HCT116 (cell line): ENCODE data around the gene TNFAIP2. TPM values are rescaled to one million over a fixed set of nuclear protein-coding genes. Genes with fewer than 3 reads are reported as not detected.

Experiments used
- ATAC-seq: fragments of 200-7000 bp; cut with Tn5 transposase; 2 replicates; pipeline ENCODE4 v1.9.1; 2020; ENCODE audit warnings: mild to moderate bottlenecking, moderate library complexity
- BruUV-seq: library from RNA; stranded (reverse); fragments of 400-500 nt; replicated peaks from 2 replicates; lab custom pipeline; 2021; lab: Mats Ljungman, UMichigan
- CTCF ChIA-PET: fragments of 300-600 bp; sonication (Branson Sonifier 250); formaldehyde crosslinking; loops from one replicate; lab custom pipeline; 2021; ENCODE audit warnings: antibody characterized with exemption; lab: Charles Lee
- POLR2A ChIA-PET: fragments of 300-600, 350-600 bp; sonication (Branson Sonifier 250); formaldehyde crosslinking; loops from one replicate; lab custom pipeline; 2021; ENCODE audit warnings: antibody characterized with exemption; lab: Charles Lee
- RAD21 ChIA-PET, 2 experiments: fragments of 300-600 bp; sonication (Branson Sonifier 250); formaldehyde crosslinking; loops; one replicate each; lab custom pipeline; 2023; ENCODE audit warnings: low total read pairs in 2 of 2; ENCODE audit not compliant: uncharacterized antibody in 2 of 2, unreplicated experiment in 2 of 2, low non-redundant PET in 1 of 2; lab: Charles Lee
- DNase-seq: peaks from one replicate; pipeline ENCODE4 v3.0.0-alpha.2; 2010; ENCODE audit warnings: low read depth, low spot score
- H2AFZ ChIP-seq: fragments of 200-600 bp; shearing (Covaris generic), sonication (generic); 2 replicates; pipeline ENCODE4 v1.6.1; 2017; ENCODE audit warnings: low read depth, mixed run types, mixed read lengths, antibody characterized with exemption, low read length; ENCODE audit not compliant: poor library complexity, severe bottlenecking
- H3K27ac ChIP-seq: 2 replicates; pipeline ENCODE4 v1.5.1; 2012; ENCODE audit warnings: low read depth, low read length
- H3K27me3 ChIP-seq: fragments of 200-600 bp; sonication (generic); 2 replicates; pipeline ENCODE4 v1.6.1; 2016; ENCODE audit warnings: mixed run types, low read length, mixed read lengths; ENCODE audit not compliant: insufficient read depth
- H3K36me3 ChIP-seq, 2 experiments: fragments of 200-500 bp in 1 of 2; fragments of 200-600 bp in 1 of 2; sonication (Bioruptor generic) in 1 of 2; sonication (generic) in 1 of 2; 2 replicates each; pipeline versions ENCODE4 v1.5.1 to v1.6.1; 2014 to 2016; ENCODE audit warnings: low read length in 2 of 2, inconsistent platforms in 1 of 2, mixed read lengths in 1 of 2, mixed run types in 1 of 2; ENCODE audit not compliant: insufficient read depth in 2 of 2, control insufficient read depth in 1 of 2
- H3K4me1 ChIP-seq, 2 experiments: fragments of 200-600 bp in 1 of 2; sonication (generic) in 1 of 2; 2 replicates each; pipeline versions ENCODE4 v1.5.1 to v1.6.1; 2012 to 2017; ENCODE audit warnings: low read length in 2 of 2, inconsistent platforms in 1 of 2, mild to moderate bottlenecking in 1 of 2, mixed read lengths in 1 of 2, mixed run types in 1 of 2, moderate library complexity in 1 of 2; ENCODE audit not compliant: insufficient read depth in 2 of 2, control insufficient read depth in 1 of 2
- H3K4me2 ChIP-seq: fragments of 200-600 bp; sonication (generic); 2 replicates; pipeline ENCODE4 v1.6.1; 2017; ENCODE audit warnings: mixed run types, low read length, mixed read lengths
- H3K4me3 ChIP-seq, 2 experiments: fragments of 200-600 bp in 1 of 2; sonication (generic) in 1 of 2; replicated peaks in 1 of 2; 2 replicates each; pipeline ENCODE4 v1.5.1; 2011 to 2016; ENCODE audit warnings: low read length in 2 of 2, control low read depth in 1 of 2, low read depth in 1 of 2, mild to moderate bottlenecking in 1 of 2, mixed read lengths in 1 of 2, mixed run types in 1 of 2
- H3K79me2 ChIP-seq: fragments of 200-600 bp; sonication (generic); 2 replicates; pipeline ENCODE4 v1.6.1; 2017; ENCODE audit warnings: mild to moderate bottlenecking, mixed run types, low read length, moderate library complexity, mixed read lengths; ENCODE audit not compliant: insufficient read depth
- H3K9ac ChIP-seq: fragments of 200-600 bp; sonication (generic); 2 replicates; pipeline ENCODE4 v1.6.1; 2016; ENCODE audit warnings: low read length, mixed read lengths
- H3K9me2 ChIP-seq: fragments of 200-600 bp; sonication (generic), shearing (Covaris generic); 2 replicates; pipeline ENCODE4 v1.6.1; 2017; ENCODE audit warnings: mixed run types, mild to moderate bottlenecking, moderate library complexity; ENCODE audit not compliant: insufficient read depth
- H3K9me3 ChIP-seq, 2 experiments: fragments of 200-500 bp in 1 of 2; fragments of 200-600 bp in 1 of 2; sonication (Bioruptor generic) in 1 of 2; sonication (generic) in 1 of 2; 2 replicates each; pipeline ENCODE4 v1.6.1; 2014 to 2017; ENCODE audit warnings: low read length in 2 of 2, mixed read lengths in 2 of 2, inconsistent platforms in 1 of 2, low read depth in 1 of 2, mild to moderate bottlenecking in 1 of 2, mixed run types in 1 of 2, moderate library complexity in 1 of 2; ENCODE audit not compliant: control insufficient read depth in 1 of 2, insufficient read depth in 1 of 2
- H4K20me1 ChIP-seq: fragments of 200-600 bp; sonication (generic), shearing (Covaris generic); 2 replicates; pipeline ENCODE4 v1.6.1; 2017; ENCODE audit warnings: mixed run types, mild to moderate bottlenecking, moderate library complexity; ENCODE audit not compliant: insufficient read depth
- ATF3 ChIP-seq: IDR thresholded peaks from 2 replicates; pipeline ENCODE4 v1.6.1; 2012
- CBX3 ChIP-seq: IDR thresholded peaks from 2 replicates; pipeline ENCODE4 v1.6.1; 2012; ENCODE audit warnings: low read depth
- CEBPB ChIP-seq: IDR thresholded peaks from 2 replicates; pipeline ENCODE4 v1.6.1; 2012; ENCODE audit warnings: low read depth
- CTCF ChIP-seq, 3 experiments: fragments of 200-600 bp in 1 of 3; sonication (generic) in 1 of 3; IDR thresholded peaks in 2 of 3; conservative IDR thresholded peaks in 1 of 3; 2 replicates each; pipeline ENCODE4 v1.5.1; 2012 to 2017; ENCODE audit warnings: low read depth in 2 of 3, low read length in 2 of 3, antibody characterized with exemption in 1 of 3, borderline replicate concordance in 1 of 3, control low read depth in 1 of 3, mild to moderate bottlenecking in 1 of 3, mixed read lengths in 1 of 3, mixed run types in 1 of 3, moderate library complexity in 1 of 3; ENCODE audit not compliant: insufficient read depth in 1 of 3
- EGR1 ChIP-seq: IDR thresholded peaks from 2 replicates; pipeline ENCODE4 v1.6.1; 2012; ENCODE audit warnings: low read depth
- ELF1 ChIP-seq: IDR thresholded peaks from 2 replicates; pipeline ENCODE4 v1.6.1; 2012; ENCODE audit warnings: low read depth, borderline replicate concordance
- EZH2 ChIP-seq: fragments of 200-600 bp; sonication (generic); IDR thresholded peaks from 2 replicates; pipeline ENCODE4 v1.6.1; 2017; ENCODE audit warnings: antibody characterized with exemption, mixed run types
- FOSL1 ChIP-seq: IDR thresholded peaks from 2 replicates; pipeline ENCODE4 v1.6.1; 2012; ENCODE audit warnings: low read depth
- JUND ChIP-seq: IDR thresholded peaks from 2 replicates; pipeline ENCODE4 v1.6.1; 2012
- MAX ChIP-seq: IDR thresholded peaks from 2 replicates; pipeline ENCODE4 v1.6.1; 2012
- POLR2AphosphoS5 ChIP-seq: IDR thresholded peaks from 2 replicates; pipeline ENCODE4 v1.6.1; 2011; ENCODE audit warnings: mild to moderate bottlenecking, low read depth, low read length, moderate library complexity
- RAD21 ChIP-seq: IDR thresholded peaks from 2 replicates; pipeline ENCODE4 v1.6.1; 2012; ENCODE audit warnings: low read depth, mild to moderate bottlenecking
- SIN3A ChIP-seq: IDR thresholded peaks from 2 replicates; pipeline ENCODE4 v1.6.1; 2012; ENCODE audit warnings: low read depth
- SP1 ChIP-seq: IDR thresholded peaks from 2 replicates; pipeline ENCODE4 v1.6.1; 2012; ENCODE audit warnings: low read depth
- SRF ChIP-seq: IDR thresholded peaks from 2 replicates; pipeline ENCODE4 v1.6.1; 2012; ENCODE audit warnings: low read depth
- TCF7L2 ChIP-seq: IDR thresholded peaks from 2 replicates; pipeline ENCODE4 v1.7.0; 2011; ENCODE audit warnings: borderline replicate concordance, inconsistent platforms; ENCODE audit not compliant: insufficient read depth, insufficient read length; ENCODE audit errors: extremely low read depth
- YY1 ChIP-seq: IDR thresholded peaks from 2 replicates; pipeline ENCODE4 v1.6.1; 2011; ENCODE audit warnings: low read length, low read depth, moderate library complexity, mild to moderate bottlenecking; ENCODE audit not compliant: insufficient replicate concordance; ENCODE audit errors: extremely low read depth
- ZBTB33 ChIP-seq: IDR thresholded peaks from 2 replicates; pipeline ENCODE4 v1.6.1; 2011; ENCODE audit warnings: mild to moderate bottlenecking, low read length, moderate library complexity; ENCODE audit not compliant: insufficient replicate concordance; ENCODE audit errors: extremely low read depth
- ZNF274 ChIP-seq: fragments of 200-500 bp; sonication (Bioruptor generic); IDR thresholded peaks from 2 replicates; pipeline ENCODE4 v1.6.1; 2014; ENCODE audit warnings: mild to moderate bottlenecking, low read depth, low read length, inconsistent platforms
- intact Hi-C: fragments of 100-400 bp; cut with micrococcal nuclease; formaldehyde crosslinking; loops from 2 replicates; pipeline ENCODE4 v1.10.0; 2022
- total RNA-seq: library from RNA; stranded (reverse); gene quantifications from one replicate; pipeline ENCODE4 v1.2.1, GENCODE V29; 2021; ENCODE audit not compliant: unreplicated experiment

TNFAIP2 gene
- total RNA-seq, 1 experiment from 2014 or later, result 74.8 TPM

GRCh38 chr14:103078860-103079587, 44.2 kb upstream of the TNFAIP2 start:
- intact Hi-C loops, result loop anchor here (1.0 kb wide), 1 partner anchor 214 kb away; no protein-coding TSS in a partner anchor
- H3K27ac ChIP-seq, result no peak overlapping the region
- RAD21 ChIA-PET, result interaction anchor here (0.7 to 0.9 kb wide), 2 partner anchors 26 to 213 kb away, joined by 3 to 5 read pairs; no protein-coding TSS in a partner anchor

More at GRCh38 chr14:103078860-103079587, 44.2 kb upstream of the TNFAIP2 start:
- no peak overlapping the region for H3K4me3 ChIP-seq
- H3K36me3 ChIP-seq, result no peaks in the 10 kb centered on the region
- H3K9me2 ChIP-seq, result no peaks in the 10 kb centered on the region
- CTCF ChIA-PET, result interaction anchor here (0.7 to 1.9 kb wide), 2 partner anchors 17 to 26 kb away, joined by 3 to 8 read pairs; no protein-coding TSS in a partner anchor
- H2AFZ ChIP-seq, result peak overlapping the region; percentile 13
- H3K4me1 ChIP-seq, result peaks cover 17 to 32% of the 10 kb centered on the region in 2 experiments
- no peak for TF ChIP-seq SIN3A
- no peak for TF ChIP-seq YY1
- TF ChIP-seq RAD21, result no peak
- no peak for TF ChIP-seq TCF7L2
- TF ChIP-seq CBX3, result no peak
- TF ChIP-seq SP1, result no peak
- no peak for TF ChIP-seq ZBTB33
- TF ChIP-seq EZH2, result no peak
- no peak for TF ChIP-seq MAX
- TF ChIP-seq JUND, result no peak
- no peak for TF ChIP-seq CTCF (IDR thresholded peaks at IDR 0.05 in 2 of 3, conservative IDR thresholded peaks at IDR 0.05 in 1 of 3; ENCODE audit: borderline replicate concordance in 1 of 3, insufficient read depth in 1 of 3, low read depth in 2 of 3, low read length in 2 of 3)
- TF ChIP-seq ELF1, result no peak
- TF ChIP-seq FOSL1, result no peak
- TF ChIP-seq ZNF274, result no peak
- no peak for TF ChIP-seq SRF
- TF ChIP-seq POLR2AphosphoS5, result no peak
- TF ChIP-seq CEBPB, result no peak
- no peak for TF ChIP-seq EGR1
- no peak for TF ChIP-seq ATF3
- POLR2A ChIA-PET, result no interaction called here
- ATAC-seq (no peak), DNase-seq (no peak)
- H3K9ac ChIP-seq, result no peak overlapping the region
- no peaks in the 10 kb centered on the region for H3K9me3 ChIP-seq
- peak overlapping the region; percentile 41; the same call in 1 of the 2 replicates for H3K4me2 ChIP-seq
- H3K79me2 ChIP-seq, result no peaks in the 10 kb centered on the region
- H4K20me1 ChIP-seq, result no peaks in the 10 kb centered on the region
- BruUV-seq, result no TSS peak
- no peaks in the 10 kb centered on the region for H3K27me3 ChIP-seq
